Neural progenitor cell (in vitro differentiated cells): Measurements from ENCODE around the gene EXOC8. TPM values are rescaled to one million over a fixed set of nuclear protein-coding genes. Genes with fewer than 3 reads are reported as not detected.

Experiments used
- DNase-seq: peaks from one replicate; pipeline ENCODE4 v3.0.0-alpha.2; 2016; ENCODE audit warnings: low spot score
- H2AFZ ChIP-seq: fragments of 200-600 bp; sonication (generic); replicated peaks from 2 replicates; pipeline ENCODE4 v1.6.1; 2016; ENCODE audit warnings: antibody characterized with exemption
- H3F3A ChIP-seq: fragments of 200-600 bp; sonication (generic); 2 replicates; pipeline ENCODE4 v1.6.1; 2016; ENCODE audit warnings: antibody characterized with exemption, low read depth
- H3K27ac ChIP-seq: fragments of 200-600 bp; sonication (generic); 2 replicates; pipeline ENCODE4 v1.5.1; 2016; ENCODE audit warnings: mild to moderate bottlenecking
- H3K27me3 ChIP-seq: fragments of 200-600 bp; sonication (generic); 2 replicates; pipeline ENCODE4 v1.6.1; 2016; ENCODE audit warnings: mild to moderate bottlenecking, moderate library complexity
- H3K36me3 ChIP-seq: fragments of 200-600 bp; sonication (generic); 2 replicates; pipeline ENCODE4 v1.5.1; 2016
- H3K4me1 ChIP-seq: fragments of 200-600 bp; sonication (generic); 2 replicates; pipeline ENCODE4 v1.6.1; 2016; ENCODE audit warnings: mixed run types
- H3K4me2 ChIP-seq: fragments of 200-600 bp; sonication (generic); 2 replicates; pipeline ENCODE4 v1.6.1; 2016
- H3K4me3 ChIP-seq: fragments of 200-600 bp; sonication (generic); 2 replicates; pipeline ENCODE4 v1.5.1; 2016
- H3K79me2 ChIP-seq: fragments of 200-600 bp; sonication (generic); 2 replicates; pipeline ENCODE4 v1.6.1; 2016; ENCODE audit warnings: low read depth
- H3K9ac ChIP-seq: fragments of 200-600 bp; sonication (generic); 2 replicates; pipeline ENCODE4 v1.6.1; 2016
- H3K9me3 ChIP-seq: fragments of 200-600 bp; sonication (generic); 2 replicates; pipeline ENCODE4 v1.5.1; 2016; ENCODE audit warnings: low read depth
- H4K20me1 ChIP-seq: fragments of 200-600 bp; sonication (generic); 2 replicates; pipeline ENCODE4 v1.6.1; 2016; ENCODE audit warnings: low read depth
- H3K27ac Mint-ChIP-seq: 3 replicates; pipeline ENCODE4 v1.8.0; 2021; ENCODE audit warnings: mixed read lengths
- H3K27me3 Mint-ChIP-seq: 2 replicates; pipeline ENCODE4 v1.8.0; 2022; ENCODE audit warnings: low read depth, mild to moderate bottlenecking, inconsistent platforms, moderate library complexity, mixed read lengths; ENCODE audit not compliant: insufficient read depth
- H3K36me3 Mint-ChIP-seq: 3 replicates; pipeline ENCODE4 v1.8.0; 2021; ENCODE audit warnings: mixed read lengths
- H3K4me1 Mint-ChIP-seq: 3 replicates; pipeline ENCODE4 v1.8.0; 2021; ENCODE audit warnings: mixed read lengths
- H3K4me3 Mint-ChIP-seq: 3 replicates; pipeline ENCODE4 v1.8.0; 2021; ENCODE audit warnings: mild to moderate bottlenecking, moderate library complexity, mixed read lengths
- H3K9me3 Mint-ChIP-seq: 3 replicates; pipeline ENCODE4 v1.8.0; 2020; ENCODE audit warnings: mixed read lengths
- CTCF ChIP-seq: fragments of 200-600 bp; sonication (generic); IDR thresholded peaks from 2 replicates; pipeline ENCODE4 v1.5.1; 2017; ENCODE audit warnings: antibody characterized with exemption, mild to moderate bottlenecking
- EZH2 ChIP-seq: fragments of 200-600 bp; sonication (generic); IDR thresholded peaks from 2 replicates; pipeline ENCODE4 v1.6.1; 2017; ENCODE audit warnings: antibody characterized with exemption, mild to moderate bottlenecking, moderate library complexity
- EZH2phosphoT487 ChIP-seq: fragments of 200-600 bp; sonication (generic); IDR thresholded peaks from 2 replicates; pipeline ENCODE4 v1.6.1; 2017; ENCODE audit warnings: antibody characterized with exemption
- total RNA-seq: library from RNA; depleted of rRNA; stranded (reverse); fragments of >200 nt; gene quantifications from 2 replicates; pipeline ENCODE4 v1.2.3, GENCODE V29; 2015; ENCODE audit warnings: low replicate concordance

Gene EXOC8
- total RNA-seq, 1 donor from 2014 or later, result 11.8 TPM

GRCh38 chr1:231310391-231310934 is 27.2 kb downstream of the EXOC8 start:
- Mint-ChIP-seq H3K9me3 (no peaks in the 10 kb centered on the region), H3K27me3 (no peaks in the 10 kb centered on the region), H3K4me3 (no peak overlapping the region), H3K27ac (no peak overlapping the region), H3K4me1 (no peaks in the 10 kb centered on the region), H3K36me3 (no peaks in the 10 kb centered on the region)
- H3K4me1 ChIP-seq, result no peaks in the 10 kb centered on the region
- H3K36me3 ChIP-seq, result no peaks in the 10 kb centered on the region
- no peak overlapping the region for H3K9ac ChIP-seq
- no peak overlapping the region for H3K4me2 ChIP-seq
- H2AFZ ChIP-seq, result no peak overlapping the region
- H3K27ac ChIP-seq, result no peak overlapping the region
- H3K4me3 ChIP-seq, result no peak overlapping the region
- no peaks in the 10 kb centered on the region for H3F3A ChIP-seq
- TF ChIP-seq EZH2, result no peak
- TF ChIP-seq EZH2phosphoT487, result no peak
- no peak for TF ChIP-seq CTCF
- no peaks in the 10 kb centered on the region for H3K27me3 ChIP-seq
- H3K9me3 ChIP-seq, result no peaks in the 10 kb centered on the region
- H4K20me1 ChIP-seq, result no peaks in the 10 kb centered on the region
- no peak for DNase-seq
- H3K79me2 ChIP-seq, result no peaks in the 10 kb centered on the region

DNA sequence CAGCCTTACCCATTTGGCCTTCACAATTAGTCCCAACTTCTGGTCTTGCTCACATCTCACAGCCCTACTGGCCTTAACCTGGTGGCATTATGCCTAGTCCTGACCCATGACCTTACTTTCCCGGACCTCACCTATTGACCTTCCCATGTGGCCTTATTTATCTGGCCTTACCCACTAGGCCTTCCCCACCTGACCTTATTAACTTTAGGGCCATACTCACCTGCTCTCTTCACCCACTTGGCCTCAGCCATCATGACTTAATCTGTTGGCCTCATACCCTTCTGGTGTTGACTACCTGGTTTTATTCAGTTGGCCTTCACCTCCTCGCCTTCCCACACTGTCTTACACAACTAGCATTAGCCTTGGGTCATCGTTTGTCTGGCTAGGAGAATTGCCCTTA is 35.7 kb downstream of the EXOC8 start:
- H3K4me2 ChIP-seq, result no peak overlapping the region
- DNase-seq, result no peak
- H3K27ac ChIP-seq, result no peak overlapping the region
- H3K4me1 ChIP-seq, result no peaks in the 10 kb centered on the region
- no peaks in the 10 kb centered on the region for H3K9me3 Mint-ChIP-seq
- H3K9me3 ChIP-seq, result no peaks in the 10 kb centered on the region
- no peak overlapping the region for H3K9ac ChIP-seq
- TF ChIP-seq EZH2 (no peak), EZH2phosphoT487 (no peak), CTCF (no peak)
- H3K36me3 Mint-ChIP-seq, result no peaks in the 10 kb centered on the region
- no peaks in the 10 kb centered on the region for H3K27me3 ChIP-seq
- H3K27me3 Mint-ChIP-seq, result peaks cover 3% of the 10 kb centered on the region
- H3K27ac Mint-ChIP-seq, result no peak overlapping the region
- H3F3A ChIP-seq, result no peaks in the 10 kb centered on the region
- H3K4me3 ChIP-seq, result no peak overlapping the region
- H3K4me1 Mint-ChIP-seq, result no peaks in the 10 kb centered on the region
- H2AFZ ChIP-seq, result no peak overlapping the region
- no peak overlapping the region for H3K4me3 Mint-ChIP-seq
- H4K20me1 ChIP-seq, result no peaks in the 10 kb centered on the region
- H3K36me3 ChIP-seq, result no peaks in the 10 kb centered on the region
- no peaks in the 10 kb centered on the region for H3K79me2 ChIP-seq

GRCh38 chr1:231295938-231296337 is 41.7 kb downstream of the EXOC8 start:
- no peaks in the 10 kb centered on the region for H3K36me3 Mint-ChIP-seq
- no peaks in the 10 kb centered on the region for H3K4me1 Mint-ChIP-seq
- H3K4me3 Mint-ChIP-seq, result no peak overlapping the region
- Histone ChIP-seq H3K27me3 (no peaks in the 10 kb centered on the region), H3K4me1 (no peaks in the 10 kb centered on the region), H3K4me3 (no peak overlapping the region), H3K36me3 (no peaks in the 10 kb centered on the region), H4K20me1 (no peaks in the 10 kb centered on the region), H3K27ac (no peak overlapping the region), H2AFZ (no peak overlapping the region), H3K9me3 (no peaks in the 10 kb centered on the region), H3K4me2 (no peak overlapping the region), H3F3A (no peaks in the 10 kb centered on the region), H3K79me2 (no peaks in the 10 kb centered on the region), H3K9ac (no peak overlapping the region)
- no peak for DNase-seq
- TF ChIP-seq EZH2phosphoT487 (no peak), CTCF (no peak), EZH2 (no peak)
- H3K27me3 Mint-ChIP-seq, result peaks cover 8% of the 10 kb centered on the region
- no peaks in the 10 kb centered on the region for H3K9me3 Mint-ChIP-seq
- no peak overlapping the region for H3K27ac Mint-ChIP-seq
